Stimulated activated CD4-positive, alpha-beta T cell treated with anti-CD3 and anti-CD28 coated beads, Interleukin-15, amount 100 ng/mL, for 1 hour (primary cell): Measurements from ENCODE around the gene PPP6C.
"Not testable (repeated sequence)": the region's sequence is repeated elsewhere in the genome, so short reads cannot be mapped to it uniquely, and the experiment has no call there.

Source experiments
- DNase-seq, 2 donors: peaks; one replicate each; pipeline ENCODE4 v3.0.0-alpha.2; 2020; ENCODE audit warnings: low read depth in 1 of 2, low spot score in 1 of 2

Gene PPP6C

DNA sequence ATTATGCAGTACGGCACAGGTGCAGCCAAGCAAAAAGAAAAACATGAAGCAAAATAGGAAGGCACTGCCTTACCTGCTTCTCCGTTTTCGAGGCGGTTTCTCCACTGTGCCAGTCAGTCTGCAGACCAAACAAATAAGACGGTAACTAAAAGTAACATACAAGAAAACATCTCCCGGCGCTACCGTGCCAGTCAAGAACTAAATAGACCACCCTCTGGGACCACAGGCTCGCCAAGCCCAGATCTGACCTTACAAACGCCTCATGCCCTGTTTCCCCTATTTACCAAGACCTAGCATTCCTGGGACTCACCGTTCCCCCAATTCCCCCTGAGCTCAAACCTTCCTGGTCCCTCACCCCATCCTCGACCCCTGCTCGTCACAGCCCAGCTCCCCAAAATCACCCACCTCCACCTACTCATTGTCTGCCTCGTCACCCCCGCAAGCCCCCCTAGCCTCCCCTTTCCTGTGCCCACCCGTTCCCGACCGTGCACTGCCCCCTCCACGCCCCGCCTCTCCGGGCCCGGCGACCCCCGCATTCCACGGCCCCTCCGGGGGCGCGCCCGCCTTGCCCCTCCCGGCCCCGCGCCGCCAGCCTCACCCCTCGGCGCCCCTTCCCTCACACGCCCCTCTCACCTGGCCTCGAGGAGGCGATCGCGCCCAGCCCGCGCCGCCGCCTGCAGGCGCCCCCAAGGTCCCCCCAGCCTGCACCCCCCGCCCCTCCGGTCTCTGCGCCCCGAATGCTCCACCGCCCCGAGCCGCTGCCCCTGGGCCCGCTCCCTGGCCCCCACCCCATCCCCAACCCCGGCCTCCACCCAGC is 46.8 kb downstream of the PPP6C start:
- peak in 1 of 2 donors; percentile 5 for DNase-seq

GRCh38 chr9:125141751-125142150 is 47.9 kb downstream of the PPP6C start:
- no peak for DNase-seq

DNA sequence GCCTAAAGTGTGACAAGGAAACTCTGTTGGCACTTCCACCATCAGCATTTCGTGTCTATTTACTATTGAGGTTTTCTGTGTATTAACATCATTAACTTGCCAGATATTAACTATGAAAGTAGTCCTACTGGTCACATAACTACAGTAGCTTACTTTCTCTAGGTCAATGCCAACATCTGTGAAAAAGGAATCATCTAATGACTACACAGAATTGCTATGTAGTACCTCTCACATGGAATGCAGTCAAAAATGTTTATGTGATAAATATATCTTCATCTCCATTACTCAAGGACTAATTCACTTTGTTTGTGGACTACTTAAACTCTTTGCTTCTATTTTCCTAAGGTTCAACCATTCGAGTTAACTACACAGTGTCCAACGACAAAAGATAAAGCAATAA is 48.4 kb downstream of the PPP6C start:
- DNase-seq, result no peak

GRCh38 chr9:125140576-125140975 is 49.0 kb downstream of the PPP6C start:
- DNase-seq, result no peak

DNA sequence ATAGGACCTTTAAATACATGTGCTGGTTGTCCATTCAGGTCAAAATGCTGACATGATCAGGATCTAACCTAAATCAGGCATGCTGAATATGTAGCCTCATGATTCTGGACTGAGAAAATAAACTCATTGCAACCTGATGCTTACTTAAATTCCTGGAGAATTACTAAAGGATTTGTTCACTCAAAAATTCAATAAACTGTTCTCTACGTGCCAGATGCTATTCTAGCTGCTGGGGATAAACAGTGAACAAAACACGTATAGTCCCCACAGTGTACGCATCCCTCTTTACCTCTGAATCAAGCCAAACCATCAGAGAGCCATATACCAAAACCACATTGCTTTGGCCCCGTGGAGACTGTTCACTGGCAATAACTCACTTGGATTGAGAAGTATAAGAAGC is 52.4 kb downstream of the PPP6C start:
- DNase-seq, result no peak

- DNase-seq, result no peak
These were observed 54.6 kb downstream of the PPP6C start for GRCh38 chr9:125134976-125135375.

DNA sequence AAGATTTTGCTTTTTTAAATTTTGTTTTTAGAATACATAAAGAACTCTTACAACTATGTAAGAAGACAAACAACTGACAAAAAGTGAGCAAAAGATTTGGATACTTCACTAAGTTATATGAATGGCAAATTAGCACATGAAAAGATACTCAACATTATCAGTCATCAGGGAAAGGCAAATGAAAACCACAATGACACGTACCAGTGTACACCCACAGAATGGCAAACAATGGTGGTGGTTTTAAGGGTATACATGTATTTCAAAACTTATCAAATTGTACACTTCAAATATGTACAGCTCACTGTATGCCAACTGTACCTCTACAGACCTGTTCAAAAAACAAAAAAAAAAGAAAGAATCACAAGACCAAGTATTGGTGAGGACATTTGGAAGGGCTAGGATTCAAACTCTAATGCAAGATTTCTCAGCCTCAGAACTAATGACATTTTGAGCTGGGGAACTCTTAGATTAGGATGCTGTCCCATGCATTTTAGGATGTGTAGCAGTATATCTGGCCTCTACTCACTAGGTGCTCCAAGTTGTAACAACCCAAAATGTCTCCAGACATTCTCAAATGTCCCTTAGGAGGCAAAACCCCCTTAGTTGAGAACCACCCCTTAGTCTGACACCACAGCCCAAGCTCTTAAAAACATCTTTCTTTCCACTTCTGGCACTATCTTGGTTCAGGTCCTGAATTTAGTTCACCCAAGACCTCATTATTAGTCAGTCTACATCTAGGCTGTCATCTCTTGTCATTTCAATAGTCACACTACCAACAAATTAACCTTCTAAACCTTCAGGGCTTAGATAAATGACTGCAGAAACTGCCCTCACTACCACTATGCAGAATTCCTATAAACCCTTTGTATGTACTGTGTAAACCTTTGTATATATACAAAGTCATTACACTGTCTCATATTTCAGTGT is 55.9 kb downstream of the PPP6C start:
- no peak for DNase-seq

GRCh38 chr9:125131778-125132177 is 57.8 kb downstream of the PPP6C start:
- no peak for DNase-seq

GRCh38 chr9:125126019-125126746 is 63.4 kb downstream of the PPP6C start:
- peak; percentile 31 to 49 for DNase-seq

- no peak for DNase-seq
These were observed 64.1 kb downstream of the PPP6C start for GRCh38 chr9:125125523-125125922.

- DNase-seq, result no peak
These were observed 68.5 kb downstream of the PPP6C start for GRCh38 chr9:125121146-125121545.

- no peak for DNase-seq
These were observed 69.8 kb downstream of the PPP6C start for GRCh38 chr9:125119643-125120286.

DNA sequence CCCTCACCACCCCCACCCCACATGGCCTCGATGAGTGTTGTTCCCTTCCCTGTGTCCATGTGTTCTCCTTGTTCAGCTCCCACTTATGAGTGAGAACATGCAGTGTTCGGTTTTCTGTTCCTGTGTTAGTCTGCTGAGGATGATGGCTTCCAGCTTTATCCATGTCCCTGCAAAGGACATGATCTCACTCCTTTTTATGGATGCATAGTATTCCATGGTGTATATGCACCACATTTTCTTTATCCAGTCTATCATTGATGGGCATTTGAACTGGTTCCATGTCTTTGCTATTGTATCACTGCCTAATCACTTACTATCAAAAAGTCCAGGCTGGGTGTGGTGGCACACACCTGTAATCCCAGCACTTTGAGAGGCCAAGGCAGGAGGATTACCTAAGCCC is 70.9 kb downstream of the PPP6C start:
- not testable (repeated sequence) for DNase-seq

GRCh38 chr9:125114503-125114902 is 75.1 kb downstream of the PPP6C start:
- DNase-seq, result not testable (repeated sequence)

- no peak for DNase-seq
These were observed 79.1 kb downstream of the PPP6C start for GRCh38 chr9:125110464-125110863.

- not testable (repeated sequence) for DNase-seq
These were observed 81.1 kb downstream of the PPP6C start for GRCh38 chr9:125108541-125108940.

GRCh38 chr9:125106285-125106893 is 83.2 kb downstream of the PPP6C start:
- no peak for DNase-seq

GRCh38 chr9:125103770-125104460 is 85.7 kb downstream of the PPP6C start:
- DNase-seq, result no peak

DNA sequence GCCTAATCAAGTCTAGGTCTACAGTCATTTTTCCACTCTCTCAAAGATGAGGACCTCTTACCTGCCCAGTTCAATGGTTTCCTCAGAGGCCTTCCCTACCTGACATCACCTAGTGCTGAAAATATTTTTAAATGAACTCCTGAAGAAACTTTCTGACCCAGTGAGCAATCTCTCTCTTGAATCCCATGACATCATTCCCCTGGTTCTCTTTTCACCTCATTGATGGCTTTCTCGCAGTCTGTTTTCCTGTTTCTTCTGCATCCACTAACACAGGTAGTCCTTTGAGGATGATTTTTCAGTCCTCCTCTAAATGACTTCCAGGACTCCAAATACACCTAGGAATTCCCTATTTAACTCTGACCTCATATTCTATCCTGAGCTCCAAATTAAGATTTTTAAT is 86.6 kb downstream of the PPP6C start:
- no peak for DNase-seq

GRCh38 chr9:125100822-125101221 is 88.8 kb downstream of the PPP6C start:
- DNase-seq, result no peak
